ENCODE data around the gene MT1B.

Gene MT1B

DNA sequence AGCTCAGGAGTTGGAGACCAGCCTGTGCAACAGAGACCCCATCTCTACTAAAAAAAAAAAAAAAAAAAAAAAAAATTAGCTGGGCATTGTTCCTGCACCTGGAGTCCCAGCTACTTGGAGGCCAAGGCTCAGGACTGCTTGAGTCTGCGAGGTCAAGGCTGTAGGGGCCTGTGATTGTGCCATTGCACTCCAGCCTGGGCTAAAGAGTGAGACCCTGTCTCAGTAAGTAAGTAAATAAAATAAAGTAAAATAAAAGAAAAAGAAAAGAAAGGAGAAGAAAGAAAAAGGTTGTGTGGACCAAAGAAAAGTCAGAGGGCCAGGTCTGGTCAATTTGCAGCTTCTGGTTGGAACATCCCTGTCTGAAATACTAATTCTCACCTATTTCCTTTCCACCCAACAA is 48.9 kb downstream of the MT1B start:
- intact Hi-C loops (cut with DNase I), result loop anchor here (5.0 kb wide), 2 partner anchors 98 to 188 kb away; no protein-coding TSS in a partner anchor

DNA sequence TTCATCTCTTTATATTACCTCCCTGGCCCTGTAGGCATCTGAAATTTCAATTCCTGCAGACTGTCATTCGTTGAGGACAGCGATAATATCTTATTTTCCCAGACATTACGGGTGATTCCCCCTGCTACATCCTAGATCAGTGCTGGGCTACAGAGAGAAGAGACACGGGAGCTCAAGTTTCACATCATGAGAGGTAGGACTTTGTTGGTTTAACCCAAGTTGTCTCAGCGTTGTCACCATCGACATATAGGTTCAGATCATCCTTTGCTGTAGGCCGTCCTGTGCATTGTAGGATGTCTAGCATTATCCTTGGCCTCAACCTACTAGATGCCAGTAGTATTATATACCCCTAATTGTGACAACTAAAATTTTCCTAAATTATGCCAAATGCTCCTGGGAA is 49.8 kb downstream of the MT1B start:
- peak in 1 of 42 donors; percentile 28 for DNase-seq
- intact Hi-C loops (cut with DNase I), result loop anchor here (5.0 kb wide), 2 partner anchors 99 to 189 kb away; no protein-coding TSS in a partner anchor

More for the DNA sequence above, 48.9 kb downstream of the MT1B start:
- DNase-seq, result peak in 1 of 42 donors; percentile 32

Data from head of caudate nucleus (tissue), 42 donors.